HG02642 (cell line): ENCODE measurements around the gene AIFM3.
"Not testable (repeated sequence)": the region's sequence is repeated elsewhere in the genome, so short reads cannot be mapped to it uniquely, and the experiment has no call there.

Source experiments
- ATAC-seq: cut with Tn5 transposase; IDR thresholded peaks from one replicate; pipeline ENCODE4 v1.9.1; 2021; ENCODE audit warnings: mild to moderate bottlenecking; ENCODE audit not compliant: unreplicated experiment, poor library complexity

The AIFM3 gene

DNA sequence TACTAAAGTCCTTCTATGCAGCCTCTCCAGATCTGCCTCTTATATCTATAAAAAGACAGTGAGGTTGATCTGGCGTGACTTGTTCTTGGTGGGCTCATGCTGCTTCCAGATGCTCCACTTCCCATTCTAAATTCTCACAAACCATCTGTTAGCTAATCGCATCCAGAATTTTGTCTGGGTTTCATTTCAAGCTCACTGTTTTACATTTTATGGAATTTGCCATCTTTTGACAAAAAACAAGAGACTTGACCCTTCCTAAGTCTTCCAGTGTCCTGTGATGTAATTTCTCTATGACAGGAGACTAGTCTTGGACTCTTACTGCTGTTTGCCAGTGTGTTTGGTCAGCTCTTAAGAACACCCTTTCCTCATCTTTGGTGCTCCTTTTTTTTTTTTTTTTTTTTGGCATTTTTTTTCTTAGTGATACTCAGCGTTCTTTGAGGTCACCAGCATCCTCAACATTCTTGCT, 26.8 kb upstream of the AIFM3 start:
- ATAC-seq, result no peak

DNA sequence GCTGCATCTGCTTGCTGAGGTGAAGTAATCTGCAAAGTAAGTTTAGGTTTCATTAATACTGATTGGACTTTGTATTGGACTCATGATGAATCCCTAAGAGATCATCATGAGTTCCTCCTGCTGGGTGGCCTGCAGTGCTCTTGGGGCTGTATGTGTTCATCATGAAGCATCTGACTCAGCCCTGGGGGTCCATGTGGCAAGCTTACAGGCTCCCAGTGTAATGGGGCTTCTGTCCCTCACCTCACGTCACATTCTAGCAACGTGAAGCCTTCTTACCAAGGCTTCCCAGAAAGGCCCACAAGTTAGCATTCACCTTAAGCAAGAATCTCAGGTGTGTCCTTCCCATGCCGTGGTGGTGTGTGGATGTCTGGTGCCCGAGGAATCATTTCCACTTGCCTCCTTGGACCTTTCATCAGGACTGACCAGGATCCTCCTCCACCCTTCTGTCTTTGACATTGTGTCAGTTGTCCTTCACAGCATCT, 26.1 kb upstream of the AIFM3 start:
- no peak for ATAC-seq

DNA sequence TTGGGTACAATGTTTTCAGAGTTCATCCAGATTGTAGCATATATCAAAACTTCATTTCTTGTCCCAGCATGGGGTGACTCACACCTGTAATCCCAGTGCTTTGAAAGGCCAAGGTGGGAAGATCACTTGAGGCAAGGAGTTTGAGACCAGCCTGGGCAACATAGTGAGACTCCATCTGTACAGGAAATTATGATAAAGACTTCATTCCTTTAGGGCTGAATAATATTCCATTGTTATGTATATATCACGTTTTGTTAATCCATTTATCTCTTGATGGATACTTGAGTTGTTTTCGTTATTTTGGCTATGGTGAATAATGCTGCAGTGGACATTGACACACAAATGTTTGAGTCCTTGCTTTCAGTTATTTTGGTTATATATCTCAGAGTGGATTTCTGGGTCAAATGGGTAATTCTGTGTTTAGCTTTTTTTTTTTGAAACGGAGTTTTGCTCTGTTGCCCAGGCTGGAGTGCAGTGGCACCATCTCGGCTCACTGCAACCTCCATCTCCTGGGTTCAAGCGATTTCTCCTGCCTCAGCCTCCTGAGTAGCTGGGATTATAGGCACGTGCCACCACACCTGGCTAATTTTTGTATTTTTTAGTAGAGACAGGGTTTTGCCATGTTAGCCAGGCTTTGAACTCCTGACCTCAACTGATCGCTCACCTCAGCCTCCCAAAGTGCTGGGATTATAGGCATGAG, 24.7 kb upstream of the AIFM3 start:
- ATAC-seq, result not testable (repeated sequence)

DNA sequence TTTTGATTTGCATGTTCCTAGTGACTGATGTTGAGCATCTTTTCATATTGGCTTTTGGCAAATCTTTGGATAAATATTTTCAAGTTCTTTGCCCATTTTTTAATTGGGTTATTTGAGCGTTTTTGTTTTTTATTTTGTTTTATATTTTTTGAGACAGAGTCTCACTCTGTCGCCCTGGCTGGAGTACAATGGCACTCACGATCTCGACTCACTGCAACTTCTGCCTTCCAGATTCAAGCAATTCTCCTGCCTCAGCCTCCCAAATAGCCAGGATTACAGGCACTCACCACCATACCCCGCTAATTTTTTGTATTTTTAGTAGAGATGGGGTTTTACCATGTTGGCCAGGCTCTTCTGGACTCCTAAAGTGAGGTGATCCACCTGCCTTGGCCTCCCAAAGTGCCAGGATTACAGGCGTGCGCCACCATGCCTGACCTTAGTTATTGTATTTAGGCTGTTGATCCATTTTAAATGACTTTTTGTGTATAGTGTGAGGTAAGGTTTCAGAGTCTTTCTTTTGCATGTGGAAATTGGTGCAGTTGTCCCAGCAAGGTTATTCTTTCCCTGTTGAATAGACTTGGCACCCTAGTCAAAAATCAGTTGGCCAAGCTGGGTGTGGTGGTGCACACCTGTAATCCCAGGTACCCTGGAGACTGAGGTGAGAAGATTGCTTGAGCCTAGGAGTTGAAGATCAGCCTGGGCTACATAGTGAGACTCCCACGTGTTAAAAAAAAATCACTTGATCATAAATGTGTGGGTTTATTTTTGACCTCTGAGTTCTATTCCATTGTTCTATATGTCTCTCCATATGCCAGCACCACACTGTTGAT, 23.7 kb upstream of the AIFM3 start:
- no peak for ATAC-seq

DNA sequence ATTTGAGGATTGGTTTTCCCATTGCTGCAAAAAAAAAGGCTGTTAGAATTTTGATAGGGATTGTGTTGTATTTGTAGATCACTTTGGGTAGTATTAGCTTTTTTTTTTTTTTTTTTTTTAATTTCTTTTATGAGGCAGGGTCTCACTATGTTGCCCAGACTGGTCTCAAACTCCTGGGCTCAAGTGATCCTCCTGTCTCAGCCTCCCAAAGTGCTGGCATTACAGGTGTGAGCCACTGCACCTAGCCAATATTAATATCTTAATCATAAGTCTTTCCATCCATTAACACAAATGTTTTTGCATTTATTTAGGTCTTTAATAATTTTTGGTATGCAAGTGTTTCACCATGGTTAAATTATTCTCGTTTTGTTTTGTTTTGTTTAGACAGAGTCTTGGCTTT, 23.0 kb upstream of the AIFM3 start:
- no peak for ATAC-seq

DNA sequence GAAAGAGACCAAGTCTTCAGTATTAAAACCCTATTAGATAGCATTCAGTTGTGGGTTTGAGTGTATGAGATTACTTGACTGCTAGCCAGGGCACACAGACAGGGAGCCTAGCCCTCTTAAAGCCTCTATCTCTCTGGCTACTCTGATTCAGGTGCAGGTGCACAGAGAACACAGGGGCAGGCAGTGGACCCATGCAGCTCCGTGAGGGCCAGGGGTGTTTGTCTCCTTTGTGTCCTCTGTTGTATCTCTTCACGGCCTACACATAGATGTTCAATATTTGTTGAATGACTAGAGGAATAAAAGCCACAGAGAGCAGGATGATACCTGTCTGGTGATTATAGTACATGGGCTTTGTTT, 21.5 kb upstream of the AIFM3 start:
- ATAC-seq, result no peak

DNA sequence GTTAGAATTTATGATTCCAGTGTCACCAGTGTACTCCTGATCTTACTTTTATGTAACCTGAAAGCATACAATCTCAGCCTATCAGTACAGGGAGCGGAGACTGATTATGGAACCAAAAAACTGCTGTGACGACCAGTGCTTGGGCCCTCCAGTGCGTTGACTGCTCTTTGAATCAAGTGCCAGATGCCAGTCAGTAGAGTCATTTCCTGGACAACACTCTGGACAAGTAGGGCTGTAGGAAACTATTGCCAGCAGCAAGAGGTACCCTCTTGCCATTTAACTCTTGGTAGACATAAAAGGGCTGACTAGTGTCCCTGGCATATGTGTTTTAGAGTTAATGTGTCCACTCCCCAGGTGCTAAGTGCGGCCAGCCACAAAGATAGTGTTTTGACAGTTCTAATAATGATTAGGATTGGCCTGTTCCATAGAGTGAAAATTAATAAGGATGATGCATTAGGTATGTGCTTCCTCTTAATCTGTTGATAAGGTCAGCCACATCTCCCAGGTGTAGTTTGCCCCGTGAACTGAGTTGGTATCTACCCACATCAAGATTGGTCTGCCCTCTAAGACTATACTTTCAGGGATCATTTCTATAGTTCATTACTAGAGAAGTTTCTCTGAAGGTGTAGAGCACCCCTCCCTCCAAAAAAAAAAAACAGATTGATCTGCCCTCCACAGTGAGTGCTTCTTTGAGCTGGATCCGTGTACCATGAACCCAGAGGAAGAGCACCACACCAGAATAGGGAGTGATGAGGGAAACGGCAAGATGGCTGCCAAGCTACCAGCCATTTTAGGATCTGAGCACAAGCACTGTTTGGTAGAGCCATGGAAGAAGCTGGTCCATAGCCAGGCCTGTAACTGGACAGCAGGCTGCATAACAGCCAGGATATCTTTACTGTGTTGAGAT, 20.7 kb upstream of the AIFM3 start:
- no peak for ATAC-seq

DNA sequence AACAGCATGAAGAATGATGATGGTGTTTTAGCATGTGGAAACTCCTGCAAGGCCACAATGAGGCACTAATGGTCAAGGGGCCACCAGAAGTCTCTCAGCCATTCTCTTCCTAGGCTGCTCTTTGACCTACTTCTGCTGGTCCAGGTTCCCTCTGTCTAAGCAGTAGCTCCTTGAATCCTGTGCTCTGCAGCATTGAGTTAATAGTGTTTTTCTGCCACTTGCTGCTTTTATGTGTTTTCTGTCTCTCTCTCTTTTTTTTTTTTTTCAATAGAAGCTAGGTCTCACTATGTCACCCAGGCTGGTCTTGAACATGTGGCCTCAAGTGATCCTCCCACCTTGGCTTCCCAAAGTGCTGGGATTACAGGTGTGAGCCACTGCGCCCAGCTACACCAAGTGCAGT, 20.1 kb upstream of the AIFM3 start:
- no peak for ATAC-seq

DNA sequence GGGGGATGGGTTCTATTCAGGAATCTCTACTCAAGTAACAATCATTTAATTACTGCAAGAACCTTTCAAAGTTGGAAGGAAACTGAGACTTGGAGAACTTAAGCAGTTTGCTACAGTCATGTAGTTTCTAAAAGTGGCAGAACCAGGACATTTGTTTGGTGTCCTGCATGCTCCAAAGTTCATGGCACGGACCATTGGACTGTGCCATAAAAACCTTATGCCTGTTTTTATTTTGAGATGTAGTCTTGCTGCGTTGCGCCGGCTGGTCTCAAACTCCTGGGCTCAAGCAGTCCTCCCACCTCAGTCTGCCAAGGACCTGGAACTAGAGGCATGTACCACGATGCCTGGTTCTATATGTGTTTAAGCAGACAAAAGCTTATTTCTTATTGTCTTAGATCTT, 18.6 kb upstream of the AIFM3 start:
- ATAC-seq, result no peak

DNA sequence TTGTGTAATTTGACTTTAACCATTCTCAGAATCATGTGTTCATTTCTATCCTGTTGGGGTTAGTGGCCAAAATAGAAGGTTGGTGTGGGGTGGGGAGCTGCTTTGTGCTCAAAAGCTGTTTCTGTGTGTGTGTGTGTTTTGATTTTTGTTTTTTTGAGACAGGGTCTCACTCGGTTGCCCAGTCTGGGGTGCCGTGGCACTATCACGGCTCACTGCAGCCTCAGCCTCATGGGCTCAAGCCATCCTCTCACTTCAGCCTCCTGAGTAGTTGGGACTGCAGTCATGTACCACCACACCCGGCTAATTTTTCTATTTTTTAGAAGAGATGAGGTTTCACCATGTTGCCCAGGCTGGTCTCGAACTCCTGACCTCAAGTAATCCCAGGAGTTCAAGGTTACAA, 18.1 kb upstream of the AIFM3 start:
- ATAC-seq, result no peak

DNA sequence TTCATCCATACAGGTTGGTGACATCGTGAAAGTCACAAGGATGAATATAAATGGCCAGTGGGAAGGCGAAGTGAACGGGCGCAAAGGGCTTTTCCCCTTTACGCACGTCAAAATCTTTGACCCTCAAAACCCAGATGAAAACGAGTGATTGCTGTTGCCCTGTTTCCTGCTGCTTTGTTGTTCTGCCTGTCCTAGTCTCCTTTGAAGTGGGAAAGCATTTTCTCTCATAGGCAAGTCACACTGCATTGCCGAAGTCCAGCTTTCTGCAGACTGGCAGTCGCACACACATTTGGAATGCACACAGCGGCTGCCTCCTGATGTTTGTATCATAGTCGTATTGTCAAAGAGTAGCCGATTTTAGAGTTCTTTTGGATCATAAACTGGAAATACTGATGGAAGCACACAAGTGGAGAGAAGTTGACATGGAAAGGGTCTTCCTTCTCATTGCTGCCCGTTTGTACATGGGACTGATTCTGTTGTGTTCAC, 17.3 kb upstream of the AIFM3 start:
- ATAC-seq, result no peak

DNA sequence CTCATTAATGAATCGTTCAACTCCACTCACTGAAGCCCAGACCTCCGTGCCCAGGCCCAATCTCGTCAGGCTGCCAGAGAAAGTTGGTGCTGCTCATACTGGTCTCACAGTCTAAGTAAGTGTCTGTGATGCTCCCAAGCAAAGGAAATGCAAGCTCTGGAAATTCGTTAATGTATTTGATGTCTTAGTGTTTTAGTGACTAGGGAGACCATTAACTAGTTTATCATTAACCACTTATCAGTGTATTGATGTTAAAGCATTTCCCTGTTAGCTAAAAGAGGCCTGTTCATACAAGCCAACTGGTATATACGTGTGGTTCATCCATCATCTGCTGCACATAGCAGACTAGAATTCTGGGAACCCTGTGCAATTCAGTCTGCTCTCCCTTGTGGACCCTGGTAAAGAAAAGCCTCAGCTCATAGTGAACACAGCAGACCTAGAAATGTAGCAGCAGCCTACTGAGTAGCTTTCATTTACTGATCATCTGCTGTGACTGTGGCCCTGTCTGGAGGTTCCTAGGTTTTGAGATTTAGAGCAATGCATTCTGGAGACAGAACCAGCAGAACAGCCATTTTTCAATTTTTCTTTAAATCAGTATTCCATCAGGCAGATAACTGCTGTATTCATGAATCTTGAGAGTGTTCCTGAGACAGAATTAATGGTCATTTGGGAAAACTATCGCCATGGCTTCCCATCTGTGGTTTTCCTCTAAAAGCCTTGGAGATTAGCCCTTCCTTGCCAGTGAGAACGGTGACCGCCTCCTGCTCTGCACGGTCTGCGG, 15.7 kb upstream of the AIFM3 start:
- ATAC-seq, result no peak

DNA sequence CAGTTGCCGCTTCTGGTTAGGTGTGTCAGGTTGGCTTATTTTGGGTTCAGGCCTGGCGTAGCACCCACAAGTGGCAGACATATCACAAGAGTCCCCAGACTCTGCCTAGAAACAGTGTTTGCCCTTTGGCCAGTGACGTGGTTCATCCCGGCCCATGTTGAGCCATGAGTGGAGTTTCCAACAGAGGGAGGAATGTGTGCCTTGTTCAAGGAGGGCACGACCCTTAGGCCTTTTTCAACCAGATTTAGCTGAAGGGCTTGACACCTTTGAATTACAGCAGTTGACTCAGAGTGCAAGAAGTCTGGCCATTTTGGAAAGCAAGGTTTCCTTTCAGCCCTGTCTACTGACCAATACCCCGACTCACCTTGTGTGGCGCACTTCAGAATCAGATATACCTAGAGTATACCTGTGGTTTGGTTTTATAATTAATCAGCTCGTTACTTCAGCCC, 15.1 kb upstream of the AIFM3 start:
- ATAC-seq, result no peak

DNA sequence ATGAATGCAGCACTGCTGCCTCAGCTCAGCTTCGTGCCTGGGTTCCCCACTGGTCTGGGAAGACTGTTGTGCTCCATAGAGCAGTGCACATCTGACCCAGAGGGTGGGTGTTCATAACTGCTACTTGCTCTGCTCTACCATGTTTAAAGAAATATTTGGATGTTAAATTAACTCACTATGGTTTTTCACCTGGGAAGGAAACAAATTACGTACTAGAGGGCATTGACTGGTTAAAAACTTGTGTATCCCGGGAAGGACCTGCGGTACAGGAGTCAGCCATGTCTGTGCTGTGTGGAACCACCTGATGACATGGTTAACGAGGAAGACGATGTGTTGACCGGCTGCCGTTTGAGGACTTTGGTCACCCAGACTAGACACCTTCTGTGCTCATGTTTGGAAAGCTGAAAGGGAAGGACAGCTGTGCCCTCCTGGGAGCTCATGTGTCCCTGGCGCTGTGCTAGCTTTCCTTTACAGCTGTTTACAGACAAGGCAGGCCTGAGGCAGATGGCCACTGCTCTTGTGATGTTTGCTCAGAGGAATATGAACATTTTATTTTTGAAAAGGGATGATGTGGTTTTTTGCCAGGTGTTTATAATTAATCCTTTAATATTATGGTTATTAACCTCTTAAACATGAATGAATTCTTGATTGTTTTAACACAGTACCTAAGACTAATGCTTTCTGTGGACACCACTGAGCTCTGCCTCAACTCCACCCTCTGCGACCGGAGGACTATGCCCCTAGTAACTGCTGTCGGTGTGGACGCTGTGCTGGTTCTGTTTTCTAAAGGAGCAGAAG, 14.3 kb upstream of the AIFM3 start:
- ATAC-seq, result no peak

DNA sequence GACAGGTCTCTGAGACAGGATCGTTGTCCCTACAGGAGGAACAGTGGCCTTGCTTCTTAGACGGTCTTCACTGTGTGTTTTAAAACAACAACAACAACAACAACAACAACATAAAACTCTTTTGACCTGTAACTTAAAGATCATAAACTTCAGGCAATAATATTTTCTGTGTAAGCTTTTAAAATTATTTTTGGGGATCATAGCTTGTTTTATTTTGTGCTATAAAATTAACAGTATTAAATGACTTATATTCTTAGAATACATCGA, 13.8 kb upstream of the AIFM3 start:
- ATAC-seq, result no peak

DNA sequence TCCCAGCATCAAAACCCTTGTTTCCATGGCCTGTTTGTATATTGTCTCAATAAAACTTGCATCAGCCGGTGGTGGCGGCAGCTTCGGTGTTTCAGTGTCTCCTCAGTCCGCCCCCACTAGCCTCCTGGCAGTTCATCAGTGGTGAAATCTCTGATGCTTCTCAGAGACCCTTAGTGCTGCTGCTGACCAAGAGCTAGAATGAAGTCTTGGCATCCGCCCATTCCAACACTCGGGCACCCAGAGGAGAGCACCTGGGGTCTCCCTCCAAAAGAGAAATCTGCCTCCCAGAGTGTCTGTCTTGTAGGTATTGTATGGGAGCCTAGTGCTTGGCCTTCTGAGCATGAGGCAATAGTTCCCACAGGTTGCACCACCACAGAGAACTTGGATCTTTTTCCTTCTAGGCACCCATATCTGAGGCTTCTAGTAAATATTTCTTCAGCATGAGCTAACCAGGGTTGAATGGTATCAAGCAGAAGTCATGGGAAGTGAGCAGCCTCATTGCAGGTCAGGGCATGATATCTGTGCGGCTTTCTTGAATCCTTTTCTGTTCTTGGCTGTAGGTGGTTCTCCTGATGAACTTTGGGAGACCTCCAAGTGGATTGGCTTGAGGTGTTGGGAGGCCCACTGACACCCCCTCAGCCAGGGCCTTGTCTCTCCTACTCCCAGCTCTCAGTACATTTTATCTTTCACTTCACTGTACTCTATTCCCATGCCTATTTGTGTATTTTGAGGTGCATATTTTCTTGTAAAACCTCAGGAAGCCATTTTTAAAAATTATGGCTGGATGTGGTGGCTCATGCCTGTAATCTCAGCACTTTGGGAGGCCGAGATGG, 13.2 kb upstream of the AIFM3 start:
- no peak for ATAC-seq

DNA sequence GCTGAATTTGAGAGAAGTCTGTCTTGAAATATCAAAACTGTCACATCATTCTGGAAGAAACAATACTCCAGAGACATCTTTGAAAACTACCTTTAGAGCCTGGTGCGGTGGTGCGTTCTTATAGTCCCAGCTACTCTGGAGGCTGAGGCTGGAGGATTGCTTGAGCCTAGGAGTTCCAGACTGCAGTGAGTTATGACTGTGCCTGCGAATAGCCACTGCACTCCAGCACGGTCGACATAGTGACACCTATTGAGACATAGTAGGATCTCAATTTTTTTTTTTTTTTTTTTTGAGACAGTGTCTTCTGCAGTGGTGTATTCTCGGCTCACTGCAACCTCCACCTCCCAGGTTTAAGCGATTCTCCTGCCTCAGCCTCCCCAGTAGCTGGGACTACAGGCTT, 11.5 kb upstream of the AIFM3 start:
- ATAC-seq, result no peak
